Lung (tissue), 12 donors: Measurements from ENCODE around the gene RSF1. TPM values are rescaled to one million over a fixed set of nuclear protein-coding genes. Genes with fewer than 3 reads are reported as not detected.
"Not testable (repeated sequence)": the region's sequence is repeated elsewhere in the genome, so short reads cannot be mapped to it uniquely, and the experiment has no call there.

Source experiments
- ATAC-seq: fragments of 200-7000 bp; cut with Tn5 transposase; one replicate; pipeline ENCODE4 v1.9.1; 2020; ENCODE audit warnings: moderate number of reproducible peaks; ENCODE audit not compliant: insufficient read depth, low FRiP score
- DNase-seq, 3 donors: peaks; one replicate each; pipeline ENCODE4 v3.0.0-alpha.2; 2013 to 2017
- H3K27ac ChIP-seq, 2 donors: one replicate each; pipeline ENCODE4 v1.5.1; 2013; ENCODE audit warnings: mild to moderate bottlenecking in 2 of 2, moderate library complexity in 2 of 2, control low read depth in 1 of 2, inconsistent platforms in 1 of 2, low read depth in 1 of 2, low read length in 1 of 2
- H3K27me3 ChIP-seq, 3 donors: one replicate each; pipeline ENCODE4 v1.5.1; 2013; ENCODE audit warnings: low read length in 2 of 3; ENCODE audit not compliant: control insufficient read depth in 3 of 3, insufficient read depth in 3 of 3
- H3K36me3 ChIP-seq, 4 donors: one replicate each; pipeline ENCODE4 v1.5.1; 2013; ENCODE audit warnings: low read length in 4 of 4, mild to moderate bottlenecking in 1 of 4, moderate library complexity in 1 of 4; ENCODE audit not compliant: control insufficient read depth in 4 of 4, insufficient read depth in 4 of 4
- H3K4me1 ChIP-seq, 5 donors: one replicate each; pipeline ENCODE4 v1.5.1; 2013; ENCODE audit warnings: low read length in 5 of 5, mild to moderate bottlenecking in 2 of 5, moderate library complexity in 1 of 5; ENCODE audit not compliant: control insufficient read depth in 5 of 5, insufficient read depth in 5 of 5
- H3K4me3 ChIP-seq: one replicate; pipeline ENCODE4 v1.5.1; 2013; ENCODE audit warnings: mild to moderate bottlenecking, control low read depth, moderate library complexity
- H3K9ac ChIP-seq, 2 donors: one replicate each; pipeline ENCODE4 v1.5.1; 2013; ENCODE audit warnings: low read length in 2 of 2, control low read depth in 1 of 2; ENCODE audit not compliant: insufficient read depth in 1 of 2
- H3K9me3 ChIP-seq, 4 donors: one replicate each; pipeline ENCODE4 v1.5.1; 2013; ENCODE audit warnings: low read length in 3 of 4, mild to moderate bottlenecking in 1 of 4, moderate library complexity in 1 of 4; ENCODE audit not compliant: control insufficient read depth in 4 of 4, insufficient read depth in 3 of 4
- WGBS, 2 donors: extraction: QIAGEN DNeasy Blood & Tissue Kit; methylation state at CpG; one replicate each; pipeline ENCODE4 v1.1.7; 2013; 5-methylcytosine and 5-hydroxymethylcytosine counted together
- polyA plus RNA-seq, 2 donors: library from polyadenylated mRNA; stranded (reverse); fragments of 200-250 nt; gene quantifications; one replicate each; pipeline ENCODE4 v1.2.1, GENCODE V29; 2013
- total RNA-seq, 2 donors: library from RNA; depleted of rRNA in 1 of 2; stranded (reverse); fragments of >200 nt in 1 of 2; gene quantifications; one replicate each; pipeline ENCODE4 v1.2.1, GENCODE V29; 2014 to 2021
- TF ChIP-seq, protein P1 (sequence below): IDR thresholded peaks from 2 replicates; pipeline ENCODE4 v1.5.1; 2012; ENCODE audit warnings: mild to moderate bottlenecking; ENCODE audit errors: control extremely low read depth, extremely low read depth
- donor health status: control.
- donor health status: control.
- donor health status: Bipolar disorder and iron deficiency.
- donor health status: healthy.
- donor health status: DM: yes; HTN: yes; CAD: no.

Gene RSF1
- total and polyA plus RNA-seq, 4 donors: 9.8 to 110 (median 29.2) TPM

DNA sequence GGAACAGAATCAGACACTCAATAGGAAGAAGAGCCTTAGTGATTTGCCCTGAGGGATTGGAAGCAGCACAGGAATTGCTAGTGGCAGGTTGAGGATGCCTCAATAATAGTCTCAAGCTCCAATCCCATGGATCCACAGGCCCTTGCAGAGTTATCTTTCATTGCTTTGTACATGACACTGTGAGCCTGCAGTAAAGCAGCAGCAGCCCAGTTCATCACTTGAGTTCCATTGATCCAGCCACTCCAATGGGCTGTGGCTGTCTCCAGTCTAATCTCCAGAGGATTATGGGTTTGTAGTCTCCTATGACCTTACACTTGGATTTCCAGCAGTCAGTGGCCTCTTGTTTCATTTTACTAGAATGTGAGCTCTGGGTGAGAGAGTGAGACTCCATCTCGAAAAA is 45.8 kb upstream of the RSF1 start:
- DNase-seq (no peak), ATAC-seq (no peak)
- TF ChIP-seq, protein P1, sequence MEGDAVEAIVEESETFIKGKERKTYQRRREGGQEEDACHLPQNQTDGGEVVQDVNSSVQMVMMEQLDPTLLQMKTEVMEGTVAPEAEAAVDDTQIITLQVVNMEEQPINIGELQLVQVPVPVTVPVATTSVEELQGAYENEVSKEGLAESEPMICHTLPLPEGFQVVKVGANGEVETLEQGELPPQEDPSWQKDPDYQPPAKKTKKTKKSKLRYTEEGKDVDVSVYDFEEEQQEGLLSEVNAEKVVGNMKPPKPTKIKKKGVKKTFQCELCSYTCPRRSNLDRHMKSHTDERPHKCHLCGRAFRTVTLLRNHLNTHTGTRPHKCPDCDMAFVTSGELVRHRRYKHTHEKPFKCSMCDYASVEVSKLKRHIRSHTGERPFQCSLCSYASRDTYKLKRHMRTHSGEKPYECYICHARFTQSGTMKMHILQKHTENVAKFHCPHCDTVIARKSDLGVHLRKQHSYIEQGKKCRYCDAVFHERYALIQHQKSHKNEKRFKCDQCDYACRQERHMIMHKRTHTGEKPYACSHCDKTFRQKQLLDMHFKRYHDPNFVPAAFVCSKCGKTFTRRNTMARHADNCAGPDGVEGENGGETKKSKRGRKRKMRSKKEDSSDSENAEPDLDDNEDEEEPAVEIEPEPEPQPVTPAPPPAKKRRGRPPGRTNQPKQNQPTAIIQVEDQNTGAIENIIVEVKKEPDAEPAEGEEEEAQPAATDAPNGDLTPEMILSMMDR: no peak
- H3K27ac ChIP-seq: peak overlapping the region in 1 of 2 donors; percentile 26
- WGBS, 2 donors: 100% methylated on average over 1 of the region's 1 CpG
- H3K9ac ChIP-seq: no peak overlapping the region
- no peaks in the 10 kb centered on the region for H3K27me3 ChIP-seq
- H3K9me3 ChIP-seq: no peaks in the 10 kb centered on the region
- H3K4me3 ChIP-seq: no peak overlapping the region
- H3K36me3 ChIP-seq: peaks cover 3 to 19% (median 7%) of the 10 kb centered on the region in 4 donors
- peaks cover 0 to 9% (median 0%) of the 10 kb centered on the region in 5 donors for H3K4me1 ChIP-seq

DNA sequence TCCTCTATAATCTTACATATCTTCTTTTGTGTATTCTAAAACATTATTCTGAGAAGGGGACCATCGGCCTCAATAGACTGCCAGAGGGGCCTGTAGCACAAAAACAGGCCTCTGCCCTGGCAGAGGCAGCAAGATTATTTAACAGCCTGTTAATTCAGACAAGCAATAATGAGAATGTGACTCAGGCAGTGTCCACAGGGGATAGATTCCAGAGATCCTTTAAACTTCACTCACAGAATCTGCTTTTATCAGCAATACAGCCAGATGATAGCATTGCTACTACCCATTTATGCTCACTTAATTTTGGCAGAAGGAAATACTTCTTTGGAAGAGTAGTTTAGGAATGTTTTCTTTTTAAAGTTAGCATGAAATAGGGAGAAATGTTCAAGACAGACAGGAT is 45.3 kb upstream of the RSF1 start:
- no peak overlapping the region for H3K9ac ChIP-seq

DNA sequence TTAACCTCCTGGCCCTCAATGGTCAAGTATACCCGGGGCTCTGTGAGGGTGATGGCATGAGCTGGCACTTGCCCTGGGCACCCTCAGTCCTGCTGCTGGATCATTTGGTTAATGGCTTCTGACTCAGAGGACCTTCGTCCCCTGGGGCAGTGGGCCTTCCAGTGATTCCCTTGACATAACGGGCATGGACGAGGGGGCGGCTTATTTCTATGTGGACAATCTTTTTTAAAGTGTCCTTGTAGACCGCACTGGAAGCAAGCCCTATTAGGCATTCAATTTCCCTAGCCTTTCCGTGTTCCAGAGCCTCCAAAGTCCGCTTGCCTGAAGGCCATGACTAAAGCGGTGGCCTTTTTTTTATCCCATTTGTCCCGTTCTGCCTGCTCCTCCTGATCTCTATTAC is 40.9 kb upstream of the RSF1 start:
- 93 to 95% methylated on average over 10 of the region's 10 CpGs for WGBS, 2 donors
- H3K9ac ChIP-seq: not testable (repeated sequence)

More for the DNA sequence above, 45.3 kb upstream of the RSF1 start:
- Histone ChIP-seq H3K36me3 (peaks cover 3 to 17% (median 7%) of the 10 kb centered on the region in 4 donors), H3K27me3 (no peaks in the 10 kb centered on the region), H3K4me1 (peaks cover 0 to 9% (median 0%) of the 10 kb centered on the region in 5 donors), H3K4me3 (no peak overlapping the region), H3K9me3 (no peaks in the 10 kb centered on the region), H3K27ac (no peak overlapping the region)
- no peak for ATAC-seq
- WGBS, 2 donors: 81 to 85% methylated on average over 1 of the region's 1 CpG
- DNase-seq: peak in 1 of 3 donors; percentile 19
- TF ChIP-seq, protein P1: no peak

DNA sequence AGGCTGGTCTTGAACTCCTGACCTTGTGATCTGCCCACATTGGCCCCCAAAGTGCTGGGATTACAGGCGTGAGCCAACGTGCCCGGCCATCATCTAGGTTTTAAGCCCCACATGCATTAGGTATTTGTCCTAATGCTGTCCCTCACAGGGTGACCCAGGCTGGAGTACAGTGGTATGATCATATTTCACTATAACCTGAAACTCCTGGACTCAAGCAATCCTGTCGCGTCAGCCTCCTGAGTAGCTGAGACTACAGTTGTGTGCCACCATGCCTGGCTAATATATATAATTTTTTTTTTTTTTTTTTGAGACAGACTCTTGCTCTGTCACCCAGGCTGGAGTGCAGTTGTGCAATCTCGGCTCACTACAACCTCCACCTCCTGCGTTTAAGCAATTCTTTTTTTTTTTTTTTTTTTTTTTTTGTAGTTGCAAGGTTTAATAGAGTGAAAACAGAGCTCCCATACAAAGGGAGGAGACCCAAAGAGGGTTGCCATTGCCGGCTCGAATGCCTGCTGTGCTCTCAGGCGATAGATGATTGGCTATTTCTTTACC is 37.5 kb upstream of the RSF1 start:
- not testable (repeated sequence) for H3K9ac ChIP-seq, ATAC-seq, H3K9me3 ChIP-seq, H3K27me3 ChIP-seq, H3K4me1 ChIP-seq, H3K4me3 ChIP-seq, H3K27ac ChIP-seq, DNase-seq
- 80 to 88% methylated on average over 10 of the region's 10 CpGs for WGBS, 2 donors
- peaks cover 8 to 27% (median 17%) of the 10 kb centered on the region in 4 donors for H3K36me3 ChIP-seq

More for the DNA sequence above, 40.9 kb upstream of the RSF1 start:
- H3K27ac ChIP-seq, H3K27me3 ChIP-seq, H3K4me1 ChIP-seq, DNase-seq, H3K9me3 ChIP-seq, H3K36me3 ChIP-seq, H3K4me3 ChIP-seq, ATAC-seq: not testable (repeated sequence)
